ENCODE data around the gene DDI2. TPM values are rescaled to one million over a fixed set of nuclear protein-coding genes. Genes with fewer than 3 reads are reported as not detected.

DDI2 gene
- total and polyA plus RNA-seq, 9 of the 15 experiments (the other 6 are each of a cell fraction or from before 2014, with no cell fraction given) = 6.5 to 48.4 (median 21.2) TPM

- TF ChIP-seq ELK1 (CRISPR knock-in tag; IDR thresholded peaks at IDR 0.05) = no peak
- no peak for TF ChIP-seq WHSC1 (IDR thresholded peaks at IDR 0.05; ENCODE audit: low read length)
These were observed 62.9 kb downstream of the DDI2 start (continued) for GRCh38 chr1:15680131-15680530.

DNA sequence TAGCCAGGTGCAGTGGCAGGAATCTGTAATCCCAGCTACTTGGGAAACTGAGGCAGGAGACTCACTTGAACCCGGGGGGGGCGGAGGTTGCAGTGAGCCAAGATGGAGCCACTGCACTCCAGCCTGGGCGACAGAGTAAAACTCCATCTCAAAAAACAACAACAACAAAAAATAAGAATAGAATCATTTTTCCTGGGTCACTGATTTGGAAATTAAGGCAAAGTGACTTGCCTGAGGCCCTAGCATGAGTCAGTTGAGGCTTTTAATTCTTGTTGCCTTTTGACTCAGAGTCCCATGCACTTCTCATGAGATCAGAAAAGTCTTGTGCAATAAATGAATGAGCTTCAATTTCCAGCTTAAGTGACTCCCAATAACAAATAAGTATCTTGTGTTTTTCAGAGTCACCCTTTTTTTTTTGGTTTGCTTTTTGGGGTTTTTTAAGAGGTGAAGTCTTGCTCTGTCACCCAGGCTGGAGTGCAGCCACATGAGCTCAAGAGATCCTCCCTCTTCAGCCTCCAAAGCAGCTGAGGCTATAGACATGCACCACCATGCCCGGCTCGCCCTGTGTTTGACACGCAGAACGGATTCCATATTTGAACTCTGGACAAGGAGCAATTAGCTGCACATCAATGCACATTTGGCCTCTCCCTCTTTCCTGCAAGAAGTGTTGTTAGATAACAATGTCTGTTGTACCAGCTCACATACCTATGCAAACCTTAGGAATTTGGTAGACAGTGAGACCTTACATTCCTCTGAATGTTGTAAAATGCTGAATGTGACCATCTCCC is 63.5 kb downstream of the DDI2 start:
- Histone ChIP-seq H3K4me1 (replicated peaks in 1 of 2; ENCODE audit: control insufficient read depth in 2 of 2, insufficient read depth in 2 of 2, low read length in 2 of 2) (peaks cover 13 to 31% of the 10 kb centered on the region in 2 experiments; a peak in 4 of 5 replicates), H3K9ac (ENCODE audit: insufficient read depth in 1 of 2, low read depth in 2 of 2, low read length in 2 of 2) (no peak overlapping the region), H3K27me3 (ENCODE audit: control insufficient read depth in 2 of 2, insufficient read depth in 2 of 2, low read length in 2 of 2) (no peaks in the 10 kb centered on the region), H3K27ac (ENCODE audit: extremely low read depth, low read depth, low read length) (no peak overlapping the region), H3K79me2 (ENCODE audit: control insufficient read depth, insufficient read depth, low read length) (peaks cover 18% of the 10 kb centered on the region), H2AFZ (ENCODE audit: low read depth, low read length) (peak overlapping the region; percentile 36; the same call in 1 of the 2 replicates), H3K9me1 (ENCODE audit: control insufficient read depth, insufficient read depth, low read length) (no peaks in the 10 kb centered on the region), H3K36me3 (ENCODE audit: control insufficient read depth, insufficient read depth, low read length) (0 out of 3 replicates have a peak, but pooled peaks cover 2% of the 10 kb centered on the region), H3K4me3 (no peak overlapping the region), H3K4me2 (ENCODE audit: insufficient read depth, low read length) (no peak overlapping the region; the same call in 1 of the 2 replicates), H3K9me3 (replicated peaks; ENCODE audit: control insufficient read depth, insufficient read depth, low read depth, low read length) (peaks cover 10% of the 10 kb centered on the region), H4K20me1 (replicated peaks; ENCODE audit: control insufficient read depth, insufficient read depth, low read length) (no peaks in the 10 kb centered on the region)
- CTCF ChIA-PET (ENCODE audit: low intra/inter-chr PET ratio) = no interaction called here
- POLR2A ChIA-PET = interaction anchor here (0.6 to 2.1 kb wide), 9 partner anchors 8 to 893 kb away, joined by 3 to 10 read pairs (median 7); no protein-coding TSS in a partner anchor
- no peak for ATAC-seq
- intact Hi-C loops (cut with micrococcal nuclease) (no loop called here), in situ Hi-C loops (cut with MboI) (no loop called here)
- TF ChIP-seq CEBPB (tag; IDR thresholded peaks at IDR 0.05) (peak; percentile 72; the same call in 1 of the 2 replicates), FOXJ3 (CRISPR knock-in tag; IDR thresholded peaks at IDR 0.05) (no peak), ID3 (CRISPR knock-in tag; IDR thresholded peaks at IDR 0.05) (no peak), ID3 (tag; IDR thresholded peaks at IDR 0.05) (no peak), BCOR (IDR thresholded peaks at IDR 0.05) (peak; percentile 40; the same call in 1 of the 2 replicates), ZFP30 (CRISPR knock-in tag; IDR thresholded peaks at IDR 0.05; ENCODE audit: borderline replicate concordance) (no peak), TEAD4 (IDR thresholded peaks at IDR 0.05; ENCODE audit: low read length) (no peak), TEAD4 (CRISPR knock-in tag; IDR thresholded peaks at IDR 0.05; ENCODE audit: borderline replicate concordance) (no peak), ZNF707 (CRISPR knock-in tag; conservative IDR thresholded peaks at IDR 0.05) (no peak), CEBPG (CRISPR knock-in tag; IDR thresholded peaks at IDR 0.05) (no peak), CEBPG (tag; conservative IDR thresholded peaks at IDR 0.05 in 1 of 2, IDR thresholded peaks at IDR 0.05 in 1 of 2) (peak in 1 of 2 experiments; percentile 72; a peak in 2 of 4 replicates), NFRKB (IDR thresholded peaks at IDR 0.05; ENCODE audit: low read depth) (no peak)
- TF ChIP-seq, protein P1, sequence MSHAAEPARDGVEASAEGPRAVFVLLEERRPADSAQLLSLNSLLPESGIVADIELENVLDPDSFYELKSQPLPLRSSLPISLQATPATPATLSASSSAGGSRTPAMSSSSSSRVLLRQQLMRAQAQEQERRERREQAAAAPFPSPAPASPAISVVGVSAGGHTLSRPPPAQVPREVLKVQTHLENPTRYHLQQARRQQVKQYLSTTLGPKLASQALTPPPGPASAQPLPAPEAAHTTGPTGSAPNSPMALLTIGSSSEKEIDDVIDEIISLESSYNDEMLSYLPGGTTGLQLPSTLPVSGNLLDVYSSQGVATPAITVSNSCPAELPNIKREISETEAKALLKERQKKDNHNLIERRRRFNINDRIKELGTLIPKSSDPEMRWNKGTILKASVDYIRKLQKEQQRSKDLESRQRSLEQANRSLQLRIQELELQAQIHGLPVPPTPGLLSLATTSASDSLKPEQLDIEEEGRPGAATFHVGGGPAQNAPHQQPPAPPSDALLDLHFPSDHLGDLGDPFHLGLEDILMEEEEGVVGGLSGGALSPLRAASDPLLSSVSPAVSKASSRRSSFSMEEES (CRISPR knock-in tag; IDR thresholded peaks at IDR 0.05) = no peak
- DNase-seq (ENCODE audit: extremely low read depth in 1 of 4, low spot score in 3 of 4) = no peak
- no peak for FAIRE-seq
- no TSS peak for BruUV-seq (replicated peaks)
- WGBS (ENCODE audit: insufficient coverage, low coverage, missing lambda C conversion rate) = 41% methylated on average over 7 of the region's 7 CpGs
